MM.1S (cell line): Measurements from ENCODE around the gene AGO3.

Experiments
- DNase-seq: peaks from one replicate; pipeline ENCODE4 v3.0.0-alpha.2; 2015
- H2AFZ ChIP-seq: fragments of 300-600 bp; sonication (generic); 2 replicates; pipeline ENCODE4 v1.6.0; 2016; ENCODE audit warnings: antibody characterized with exemption, low read length
- H3F3A ChIP-seq: fragments of 300-600 bp; sonication (generic); 2 replicates; pipeline ENCODE4 v1.6.1; 2016; ENCODE audit warnings: mild to moderate bottlenecking, antibody characterized with exemption, low read length, moderate library complexity, mixed read lengths; ENCODE audit not compliant: insufficient read depth
- H3K27ac ChIP-seq: fragments of 300-600 bp; sonication (generic); 2 replicates; pipeline ENCODE4 v1.5.1; 2016; ENCODE audit warnings: mild to moderate bottlenecking, low read length
- H3K27me3 ChIP-seq: fragments of 300-600 bp; sonication (generic); replicated peaks from 2 replicates; pipeline ENCODE4 v1.6.0; 2016; ENCODE audit warnings: low read length; ENCODE audit not compliant: insufficient read depth
- H3K36me3 ChIP-seq: fragments of 300-600 bp; sonication (generic); replicated peaks from 2 replicates; pipeline ENCODE4 v1.6.1; 2016; ENCODE audit warnings: mild to moderate bottlenecking, low read length, mixed read lengths; ENCODE audit not compliant: insufficient read depth
- H3K4me1 ChIP-seq: fragments of 300-600 bp; sonication (generic); 2 replicates; pipeline ENCODE4 v1.6.1; 2016; ENCODE audit warnings: low read length, mixed read lengths
- H3K4me2 ChIP-seq: fragments of 300-600 bp; sonication (generic); 2 replicates; pipeline ENCODE4 v1.6.0; 2016; ENCODE audit warnings: low read depth, low read length
- H3K4me3 ChIP-seq: fragments of 300-600 bp; sonication (generic); 2 replicates; pipeline ENCODE4 v1.5.1; 2016; ENCODE audit warnings: low read length, mixed read lengths
- H3K79me2 ChIP-seq: fragments of 300-600 bp; sonication (generic); 2 replicates; pipeline ENCODE4 v1.6.1; 2016; ENCODE audit warnings: mixed run types, low read length, mixed read lengths
- H3K9ac ChIP-seq: fragments of 300-600 bp; sonication (generic); 2 replicates; pipeline ENCODE4 v1.6.1; 2016; ENCODE audit warnings: low read length, mixed read lengths
- H3K9me2 ChIP-seq: fragments of 300-600 bp; sonication (generic); replicated peaks from 2 replicates; pipeline ENCODE4 v1.6.1; 2016; ENCODE audit warnings: mild to moderate bottlenecking, low read length, mixed read lengths; ENCODE audit not compliant: insufficient read depth
- H3K9me3 ChIP-seq: fragments of 300-600 bp; sonication (generic); replicated peaks from 2 replicates; pipeline ENCODE4 v1.6.1; 2016; ENCODE audit warnings: mild to moderate bottlenecking, low read length, mixed read lengths; ENCODE audit not compliant: insufficient read depth
- H4K20me1 ChIP-seq: fragments of 300-600 bp; sonication (generic); 2 replicates; pipeline ENCODE4 v1.6.1; 2016; ENCODE audit warnings: mild to moderate bottlenecking, low read length, moderate library complexity, mixed read lengths; ENCODE audit not compliant: insufficient read depth
- EZH2 ChIP-seq: fragments of 300-600 bp; sonication (generic); optimal IDR thresholded peaks from 2 replicates; pipeline ENCODE3; 2017; ENCODE audit warnings: low read depth, mild to moderate bottlenecking, antibody characterized with exemption, low read length, mixed read lengths
- EZH2phosphoT487 ChIP-seq: fragments of 300-600 bp; sonication (generic); IDR thresholded peaks from 2 replicates; pipeline ENCODE4 v1.6.1; 2018; ENCODE audit warnings: antibody characterized with exemption, low read length
- TF ChIP-seq, protein P1 (sequence below): fragments of 300-600 bp; sonication (generic); IDR thresholded peaks from 2 replicates; pipeline ENCODE4 v1.5.1; 2016; ENCODE audit warnings: antibody characterized with exemption, low read length, mixed read lengths

Gene AGO3

DNA sequence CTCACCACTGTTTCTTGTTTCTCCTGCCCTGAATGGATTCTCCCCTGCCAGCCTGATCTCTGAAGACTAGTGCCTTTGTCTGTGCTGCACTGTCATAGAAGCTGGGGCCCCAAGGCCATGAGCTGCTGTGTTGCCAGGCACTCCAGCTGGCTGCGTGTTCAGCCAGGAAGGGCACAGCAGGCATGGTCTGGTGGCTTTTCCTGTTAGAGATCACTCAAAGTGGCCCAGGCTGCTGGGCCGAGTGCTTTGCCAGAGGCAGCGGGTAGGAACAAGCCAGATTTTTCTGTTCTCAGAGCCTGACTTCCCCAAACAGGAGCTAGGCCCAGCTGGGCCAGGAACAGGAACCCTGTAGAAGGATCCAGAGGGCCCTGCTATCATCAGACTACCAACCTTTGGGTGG is 163.0 kb downstream of the AGO3 start:
- Histone ChIP-seq H3K4me2 (no peak overlapping the region), H3K36me3 (no peaks in the 10 kb centered on the region), H2AFZ (no peak overlapping the region), H3K27ac (no peak overlapping the region), H3K27me3 (no peaks in the 10 kb centered on the region), H3K79me2 (peaks cover 30% of the 10 kb centered on the region), H3K9me2 (no peaks in the 10 kb centered on the region), H4K20me1 (no peaks in the 10 kb centered on the region), H3F3A (no peaks in the 10 kb centered on the region; the same call in 1 of the 2 replicates), H3K4me3 (no peak overlapping the region), H3K9me3 (no peaks in the 10 kb centered on the region), H3K4me1 (0 out of 2 replicates have a peak, but pooled peaks cover 5% of the 10 kb centered on the region), H3K9ac (no peak overlapping the region)
- DNase-seq, result no peak
- TF ChIP-seq EZH2, result no peak
- TF ChIP-seq, protein P1, sequence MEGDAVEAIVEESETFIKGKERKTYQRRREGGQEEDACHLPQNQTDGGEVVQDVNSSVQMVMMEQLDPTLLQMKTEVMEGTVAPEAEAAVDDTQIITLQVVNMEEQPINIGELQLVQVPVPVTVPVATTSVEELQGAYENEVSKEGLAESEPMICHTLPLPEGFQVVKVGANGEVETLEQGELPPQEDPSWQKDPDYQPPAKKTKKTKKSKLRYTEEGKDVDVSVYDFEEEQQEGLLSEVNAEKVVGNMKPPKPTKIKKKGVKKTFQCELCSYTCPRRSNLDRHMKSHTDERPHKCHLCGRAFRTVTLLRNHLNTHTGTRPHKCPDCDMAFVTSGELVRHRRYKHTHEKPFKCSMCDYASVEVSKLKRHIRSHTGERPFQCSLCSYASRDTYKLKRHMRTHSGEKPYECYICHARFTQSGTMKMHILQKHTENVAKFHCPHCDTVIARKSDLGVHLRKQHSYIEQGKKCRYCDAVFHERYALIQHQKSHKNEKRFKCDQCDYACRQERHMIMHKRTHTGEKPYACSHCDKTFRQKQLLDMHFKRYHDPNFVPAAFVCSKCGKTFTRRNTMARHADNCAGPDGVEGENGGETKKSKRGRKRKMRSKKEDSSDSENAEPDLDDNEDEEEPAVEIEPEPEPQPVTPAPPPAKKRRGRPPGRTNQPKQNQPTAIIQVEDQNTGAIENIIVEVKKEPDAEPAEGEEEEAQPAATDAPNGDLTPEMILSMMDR, result no peak
- TF ChIP-seq EZH2phosphoT487, result no peak

DNA sequence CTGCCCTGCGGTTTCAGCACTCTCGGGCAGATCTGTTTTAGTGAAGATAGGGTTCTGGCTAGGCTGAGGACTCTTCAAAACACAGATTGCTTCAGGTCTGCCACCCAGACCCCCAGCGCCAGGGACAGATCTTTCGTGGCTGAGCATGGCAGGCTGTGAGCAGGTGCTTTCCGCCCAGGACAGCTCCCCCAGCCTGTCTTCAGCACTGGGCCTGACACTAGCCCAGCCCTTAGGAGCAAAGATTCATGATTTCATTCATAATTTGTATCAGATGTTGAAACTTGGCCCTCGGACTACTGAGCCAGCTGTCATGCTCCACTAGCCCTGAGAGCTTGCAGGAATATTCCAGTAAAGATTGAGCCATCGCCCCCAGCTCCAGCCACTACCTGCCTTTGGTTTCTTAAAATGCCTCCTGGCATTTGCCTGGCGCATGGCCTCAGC is 163.7 kb downstream of the AGO3 start:
- no peak overlapping the region for H3K27ac ChIP-seq
- TF ChIP-seq EZH2phosphoT487 (no peak), EZH2 (no peak)
- TF ChIP-seq, protein P1, result no peak
- H3K27me3 ChIP-seq, result no peaks in the 10 kb centered on the region
- H3K4me1 ChIP-seq, result 0 out of 2 replicates have a peak, but pooled peaks cover 5% of the 10 kb centered on the region
- no peak overlapping the region for H3K9ac ChIP-seq
- no peak overlapping the region for H3K4me3 ChIP-seq
- H3K9me2 ChIP-seq, result no peaks in the 10 kb centered on the region
- no peaks in the 10 kb centered on the region; the same call in 1 of the 2 replicates for H3F3A ChIP-seq
- no peak overlapping the region for H3K4me2 ChIP-seq
- no peak overlapping the region for H2AFZ ChIP-seq
- no peaks in the 10 kb centered on the region for H3K9me3 ChIP-seq
- peaks cover 23% of the 10 kb centered on the region for H3K79me2 ChIP-seq
- H3K36me3 ChIP-seq, result no peaks in the 10 kb centered on the region
- H4K20me1 ChIP-seq, result no peaks in the 10 kb centered on the region
- DNase-seq, result no peak

DNA sequence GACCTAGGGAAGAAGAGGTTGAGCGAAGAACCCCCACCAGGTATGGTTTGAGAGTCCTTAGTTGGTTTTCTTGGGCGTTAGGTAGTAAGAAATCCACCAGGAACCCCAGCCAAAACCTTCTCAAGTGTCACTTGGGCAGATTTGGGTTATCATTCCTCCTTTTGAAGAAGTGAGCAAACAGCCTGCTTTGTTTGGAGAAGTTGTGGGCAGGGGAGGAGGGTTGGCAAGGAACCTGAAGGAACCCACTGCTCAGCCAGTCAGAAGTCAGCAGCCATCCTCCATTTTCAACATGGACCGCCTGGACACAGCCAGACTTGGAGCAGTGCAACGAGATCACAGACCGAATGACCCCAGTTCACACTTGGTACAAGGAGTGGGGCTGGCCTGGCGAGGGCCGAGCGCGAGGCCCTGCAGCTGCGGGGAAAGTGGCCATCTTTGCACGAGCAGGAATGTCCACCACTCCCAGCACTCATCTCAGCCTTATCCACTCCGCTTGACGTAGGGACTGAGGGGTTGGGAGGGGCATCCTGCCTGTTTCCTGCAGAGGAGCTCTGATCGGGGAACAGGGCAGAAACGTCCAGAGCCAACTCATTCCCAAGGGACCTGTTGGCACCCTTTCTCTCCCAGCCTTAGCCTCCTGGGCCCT is 165.0 kb downstream of the AGO3 start:
- Histone ChIP-seq H4K20me1 (no peaks in the 10 kb centered on the region), H2AFZ (no peak overlapping the region), H3K9ac (no peak overlapping the region), H3K9me2 (no peaks in the 10 kb centered on the region), H3K4me2 (no peak overlapping the region), H3K4me1 (no peaks in the 10 kb centered on the region), H3K9me3 (no peaks in the 10 kb centered on the region), H3K79me2 (peaks cover 10% of the 10 kb centered on the region), H3K27ac (no peak overlapping the region), H3K4me3 (no peak overlapping the region), H3K27me3 (no peaks in the 10 kb centered on the region), H3F3A (no peaks in the 10 kb centered on the region; the same call in 1 of the 2 replicates), H3K36me3 (no peaks in the 10 kb centered on the region)
- no peak for TF ChIP-seq EZH2
- TF ChIP-seq, protein P1, result no peak
- TF ChIP-seq EZH2phosphoT487, result no peak
- DNase-seq, result no peak
